Measurements from ENCODE around the gene EFS.

- TF ChIP-seq CTCF (IDR thresholded peaks at IDR 0.05), result no peak
- no peak for TF ChIP-seq EP300 (IDR thresholded peaks at IDR 0.05)
- TF ChIP-seq POLR2A (IDR thresholded peaks at IDR 0.05), result no peak
Observed at GRCh38 chr14:23310546-23310945, 54.4 kb downstream of the EFS start.

Measured in ovary (tissue), 3 donors.